Activated T-cell treated with anti-CD3 and anti-CD28 coated beads, Interleukin-2, amount 50 U/mL, for 1 hour (primary cell): ENCODE measurements around the gene PIGS.

ENCODE experiments used
- DNase-seq: peaks from one replicate; pipeline ENCODE4 v3.0.0-alpha.2; 2020

PIGS gene

GRCh38 chr17:28505986-28506665, 65.2 kb downstream of the PIGS start, which contains the start of gene FOXN1:
Gene FOXN1, plus strand, starts transcription at chr17:28506348. Its CDS starts 17,622 bp downstream, at chr17:28523970.
- no peak for DNase-seq

GRCh38 chr17:28503420-28503819, 67.9 kb downstream of the PIGS start:
- no peak for DNase-seq
